Mesenchymal stem cell (in vitro differentiated cells and primary cell): Measurements from ENCODE around the gene ACBD6.

Experiments
- DNase-seq: peaks from one replicate; pipeline ENCODE4 v3.0.0-alpha.2; 2013
- H2AFZ ChIP-seq: one replicate; pipeline ENCODE4 v1.6.1; 2013; ENCODE audit warnings: low read depth, mild to moderate bottlenecking, control low read depth, inconsistent platforms, low read length, moderate library complexity
- H2AK5ac ChIP-seq: 2 replicates; pipeline ENCODE4 v1.6.1; 2013; ENCODE audit warnings: low read length, moderate library complexity, mild to moderate bottlenecking, inconsistent platforms; ENCODE audit not compliant: severe bottlenecking
- H2BK120ac ChIP-seq: one replicate; pipeline ENCODE4 v1.6.1; 2013; ENCODE audit warnings: low read depth, mild to moderate bottlenecking, inconsistent platforms, low read length, moderate library complexity
- H2BK12ac ChIP-seq, 2 experiments: one replicate each; pipeline ENCODE4 v1.6.1; 2013; ENCODE audit warnings: inconsistent platforms in 2 of 2, low read length in 2 of 2, mild to moderate bottlenecking in 2 of 2, moderate library complexity in 2 of 2, control low read depth in 1 of 2
- H2BK15ac ChIP-seq: one replicate; pipeline ENCODE4 v1.6.1; 2013; ENCODE audit warnings: mild to moderate bottlenecking, low read depth, inconsistent platforms; ENCODE audit not compliant: poor library complexity, severe bottlenecking
- H2BK5ac ChIP-seq: 2 replicates; pipeline ENCODE4 v1.6.1; 2013; ENCODE audit warnings: low read depth, mild to moderate bottlenecking, low read length, control low read depth, inconsistent platforms; ENCODE audit not compliant: poor library complexity, severe bottlenecking
- H3K14ac ChIP-seq, 2 experiments: one replicate each; pipeline ENCODE4 v1.6.1; 2013; ENCODE audit warnings: inconsistent platforms in 2 of 2, low read length in 2 of 2, control low read depth in 1 of 2, mild to moderate bottlenecking in 1 of 2, moderate library complexity in 1 of 2
- H3K18ac ChIP-seq, 2 experiments: one replicate each; pipeline ENCODE4 v1.6.1; 2013; ENCODE audit warnings: inconsistent platforms in 2 of 2, low read length in 2 of 2, control low read depth in 1 of 2, low read depth in 1 of 2, mild to moderate bottlenecking in 1 of 2
- H3K23ac ChIP-seq, 2 experiments: one replicate each; pipeline ENCODE4 v1.6.1; 2013; ENCODE audit warnings: inconsistent platforms in 2 of 2, low read length in 2 of 2, mild to moderate bottlenecking in 2 of 2, moderate library complexity in 2 of 2, control low read depth in 1 of 2
- H3K27ac ChIP-seq: 2 replicates; pipeline ENCODE4 v1.5.1; 2013; ENCODE audit warnings: mild to moderate bottlenecking, moderate library complexity, low read length, control low read depth, inconsistent platforms; ENCODE audit not compliant: poor library complexity, severe bottlenecking
- H3K27me3 ChIP-seq, 2 experiments: 2 replicates each; pipeline versions ENCODE4 v1.6.1 to v1.7.0; 2013; ENCODE audit warnings: low read length in 2 of 2, mild to moderate bottlenecking in 2 of 2, moderate library complexity in 2 of 2, control low read depth in 1 of 2, inconsistent platforms in 1 of 2; ENCODE audit not compliant: control insufficient read depth in 1 of 2, insufficient read depth in 1 of 2
- H3K36me3 ChIP-seq, 2 experiments: 2 replicates each; pipeline versions ENCODE4 v1.6.1 to v1.7.0; 2013; ENCODE audit warnings: low read length in 2 of 2, control low read depth in 1 of 2, inconsistent platforms in 1 of 2, low read depth in 1 of 2, mild to moderate bottlenecking in 1 of 2; ENCODE audit not compliant: insufficient read depth in 2 of 2, control insufficient read depth in 1 of 2
- H3K4ac ChIP-seq, 2 experiments: one replicate each; pipeline ENCODE4 v1.6.1; 2013; ENCODE audit warnings: inconsistent platforms in 2 of 2, low read length in 2 of 2, mild to moderate bottlenecking in 2 of 2, moderate library complexity in 2 of 2, control low read depth in 1 of 2, low read depth in 1 of 2
- H3K4me1 ChIP-seq: 2 replicates; pipeline ENCODE4 v1.6.1; 2013; ENCODE audit warnings: low read depth, low read length, control low read depth; ENCODE audit not compliant: control insufficient read depth, insufficient read depth
- H3K4me2 ChIP-seq: 2 replicates; pipeline ENCODE4 v1.6.1; 2013; ENCODE audit warnings: low read length, mild to moderate bottlenecking, inconsistent platforms; ENCODE audit not compliant: poor library complexity, severe bottlenecking
- H3K4me3 ChIP-seq, 2 experiments: 2 replicates each; pipeline versions ENCODE4 v1.5.1 to v1.7.0; 2013; ENCODE audit warnings: low read length in 2 of 2, mild to moderate bottlenecking in 2 of 2, control low read depth in 1 of 2, low read depth in 1 of 2; ENCODE audit not compliant: insufficient read depth in 1 of 2
- H3K79me1 ChIP-seq: replicated peaks from 2 replicates; pipeline ENCODE4 v1.6.1; 2013; ENCODE audit warnings: mild to moderate bottlenecking, control low read depth, low read length, inconsistent platforms; ENCODE audit not compliant: poor library complexity, severe bottlenecking
- H3K9ac ChIP-seq: 2 replicates; pipeline ENCODE4 v1.7.0; 2013; ENCODE audit warnings: mild to moderate bottlenecking, low read length, moderate library complexity
- H3K9me3 ChIP-seq: 2 replicates; pipeline ENCODE4 v1.7.0; 2013; ENCODE audit warnings: mild to moderate bottlenecking, low read length; ENCODE audit not compliant: control insufficient read depth
- H4K8ac ChIP-seq: one replicate; pipeline ENCODE4 v1.6.1; 2013; ENCODE audit warnings: inconsistent platforms, mild to moderate bottlenecking, low read length, moderate library complexity
- H4K91ac ChIP-seq: one replicate; pipeline ENCODE4 v1.6.1; 2013; ENCODE audit warnings: mild to moderate bottlenecking, low read length, inconsistent platforms
- WGBS: methylation state at CpG from one replicate; pipeline ENCODE4 v1.1.7; 2013; ENCODE audit warnings: mixed read lengths; 5-methylcytosine and 5-hydroxymethylcytosine counted together

The ACBD6 gene

DNA sequence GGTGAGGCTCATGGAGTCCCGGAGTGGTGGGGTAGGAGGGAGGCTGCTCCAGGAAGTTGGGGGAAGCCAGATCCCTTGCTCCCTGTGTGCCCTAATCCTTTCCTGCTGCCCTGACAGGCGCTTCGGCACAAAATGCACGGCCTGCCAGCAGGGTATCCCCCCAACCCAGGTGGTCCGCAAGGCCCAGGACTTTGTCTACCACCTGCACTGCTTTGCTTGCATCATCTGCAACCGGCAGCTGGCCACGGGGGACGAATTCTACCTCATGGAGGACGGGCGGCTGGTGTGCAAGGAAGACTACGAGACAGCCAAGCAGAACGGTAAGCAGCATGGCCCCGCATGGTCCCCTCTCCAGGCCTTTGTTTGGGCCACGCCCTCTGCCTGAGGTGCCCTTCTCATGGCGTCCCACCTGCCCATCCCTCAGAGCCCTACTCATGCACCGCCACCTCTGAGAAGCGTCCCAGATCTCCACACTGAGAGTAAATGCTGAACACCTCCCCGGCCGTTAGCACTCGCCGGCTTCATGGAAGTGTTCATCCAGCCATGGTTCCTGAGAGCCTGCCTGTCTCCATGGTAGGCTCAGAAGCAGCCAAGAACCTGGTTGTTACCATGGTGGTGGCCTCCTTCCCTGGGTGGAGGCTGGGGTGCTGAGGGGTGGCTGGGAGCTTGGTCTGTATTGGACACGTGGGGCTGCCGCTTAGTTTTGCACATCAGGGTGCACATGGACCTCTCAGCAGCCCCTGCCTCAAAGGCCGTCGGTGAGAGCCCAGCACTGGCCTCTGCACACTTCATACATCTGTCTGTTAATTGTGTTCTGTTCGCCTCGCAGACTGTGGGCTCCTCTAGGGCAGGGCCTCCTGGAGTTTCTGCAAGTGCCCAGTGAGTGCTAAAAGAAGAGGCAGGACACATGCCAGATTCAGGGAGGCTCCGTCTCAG, 235.8 kb downstream of the ACBD6 start:
- no peak for DNase-seq
- no peak overlapping the region for H3K14ac ChIP-seq
- no peak overlapping the region for H2BK15ac ChIP-seq
- H3K4me3 ChIP-seq, result no peak overlapping the region
- peaks cover 27% of the 10 kb centered on the region for H3K4me1 ChIP-seq
- no peaks in the 10 kb centered on the region for H3K79me1 ChIP-seq
- no peak overlapping the region for H3K9ac ChIP-seq
- no peak overlapping the region for H3K27ac ChIP-seq
- H3K23ac ChIP-seq, result no peak overlapping the region
- no peaks in the 10 kb centered on the region for H3K9me3 ChIP-seq
- H3K18ac ChIP-seq, result no peak overlapping the region
- H2AFZ ChIP-seq, result no peak overlapping the region
- H3K36me3 ChIP-seq, result peaks cover 0 to 2% of the 10 kb centered on the region in 2 experiments
- H2BK12ac ChIP-seq, result no peak overlapping the region
- peaks cover 4 to 44% of the 10 kb centered on the region in 2 experiments for H3K27me3 ChIP-seq
- no peak overlapping the region for H4K8ac ChIP-seq
- H3K4me2 ChIP-seq, result no peak overlapping the region
- H2BK120ac ChIP-seq, result no peak overlapping the region
- no peak overlapping the region for H2AK5ac ChIP-seq
- no peak overlapping the region for H3K4ac ChIP-seq
- no peak overlapping the region for H4K91ac ChIP-seq
- no peak overlapping the region for H2BK5ac ChIP-seq
- WGBS, result 97% methylated on average over 28 of the region's 28 CpGs

DNA sequence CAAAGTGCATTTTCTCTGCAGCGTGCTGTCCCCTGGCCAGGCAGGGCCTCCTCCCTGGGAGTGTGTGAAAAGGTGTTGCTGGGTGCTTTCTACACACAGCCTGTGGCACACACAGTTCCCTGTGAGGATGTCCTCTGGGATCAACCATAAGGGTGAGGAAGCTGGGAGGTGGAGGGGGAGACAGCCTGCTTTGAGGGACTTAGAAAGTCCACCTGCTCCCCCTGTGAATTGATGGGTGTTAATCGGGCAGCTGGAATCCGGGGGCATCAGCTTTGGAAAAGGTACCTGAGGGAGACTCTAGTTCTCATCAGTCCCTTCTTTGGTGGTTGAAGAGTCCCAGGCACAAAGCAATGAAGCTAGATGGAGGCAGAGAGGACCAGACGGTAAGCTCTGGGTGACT, 236.5 kb downstream of the ACBD6 start:
- no peak overlapping the region for H3K4me2 ChIP-seq
- no peaks in the 10 kb centered on the region for H3K79me1 ChIP-seq
- peaks cover 27% of the 10 kb centered on the region for H3K4me1 ChIP-seq
- H2AFZ ChIP-seq, result no peak overlapping the region
- H4K91ac ChIP-seq, result no peak overlapping the region
- no peak overlapping the region for H3K4ac ChIP-seq
- H3K27ac ChIP-seq, result no peak overlapping the region
- DNase-seq, result no peak
- H2BK5ac ChIP-seq, result no peak overlapping the region
- no peak overlapping the region for H2BK15ac ChIP-seq
- H3K4me3 ChIP-seq, result no peak overlapping the region
- H3K14ac ChIP-seq, result no peak overlapping the region
- no peak overlapping the region for H4K8ac ChIP-seq
- no peak overlapping the region for H3K23ac ChIP-seq
- no peak overlapping the region for H2BK12ac ChIP-seq
- peaks cover 4 to 51% of the 10 kb centered on the region in 2 experiments for H3K27me3 ChIP-seq
- no peaks in the 10 kb centered on the region for H3K9me3 ChIP-seq
- H3K36me3 ChIP-seq, result peaks cover 0 to 2% of the 10 kb centered on the region in 2 experiments
- no peak overlapping the region for H3K18ac ChIP-seq
- H2AK5ac ChIP-seq, result no peak overlapping the region
- 91% methylated on average over 4 of the region's 4 CpGs for WGBS
- H3K9ac ChIP-seq, result no peak overlapping the region
- no peak overlapping the region for H2BK120ac ChIP-seq

DNA sequence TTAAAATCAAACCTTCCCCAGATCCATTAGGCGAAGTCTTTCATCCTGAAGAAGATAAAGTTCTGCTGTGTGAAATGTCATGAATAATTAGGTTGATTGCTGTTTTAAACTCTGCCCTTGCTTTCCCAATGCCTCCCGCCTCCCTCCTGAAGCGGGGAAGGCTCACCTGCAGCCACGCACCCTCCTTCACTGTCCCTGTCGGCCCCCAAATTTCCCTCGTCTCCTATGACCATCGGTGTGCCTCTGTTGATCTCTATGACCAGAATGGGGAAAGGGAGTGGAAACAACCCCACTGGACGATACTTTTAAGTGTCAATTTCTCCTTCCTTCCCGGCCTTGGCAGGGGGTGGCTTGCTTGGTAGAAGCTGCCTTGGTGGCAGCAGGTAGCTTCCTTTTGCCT, 237.2 kb downstream of the ACBD6 start:
- Histone ChIP-seq H2AK5ac (peak overlapping the region; percentile 10), H3K14ac (no peak overlapping the region), H3K18ac (no peak overlapping the region), H2BK12ac (no peak overlapping the region), H3K4ac (no peak overlapping the region), H3K4me2 (no peak overlapping the region), H3K36me3 (peaks cover 0 to 2% of the 10 kb centered on the region in 2 experiments), H3K4me1 (peaks cover 24% of the 10 kb centered on the region), H4K8ac (no peak overlapping the region), H3K23ac (no peak overlapping the region), H2BK5ac (no peak overlapping the region), H3K9ac (no peak overlapping the region), H2AFZ (no peak overlapping the region), H3K79me1 (no peaks in the 10 kb centered on the region), H3K4me3 (no peak overlapping the region), H3K9me3 (no peaks in the 10 kb centered on the region), H3K27ac (no peak overlapping the region), H2BK120ac (no peak overlapping the region), H3K27me3 (peaks cover 4 to 58% of the 10 kb centered on the region in 2 experiments), H4K91ac (no peak overlapping the region), H2BK15ac (no peak overlapping the region)
- 89% methylated on average over 8 of the region's 9 CpGs for WGBS
- no peak for DNase-seq

DNA sequence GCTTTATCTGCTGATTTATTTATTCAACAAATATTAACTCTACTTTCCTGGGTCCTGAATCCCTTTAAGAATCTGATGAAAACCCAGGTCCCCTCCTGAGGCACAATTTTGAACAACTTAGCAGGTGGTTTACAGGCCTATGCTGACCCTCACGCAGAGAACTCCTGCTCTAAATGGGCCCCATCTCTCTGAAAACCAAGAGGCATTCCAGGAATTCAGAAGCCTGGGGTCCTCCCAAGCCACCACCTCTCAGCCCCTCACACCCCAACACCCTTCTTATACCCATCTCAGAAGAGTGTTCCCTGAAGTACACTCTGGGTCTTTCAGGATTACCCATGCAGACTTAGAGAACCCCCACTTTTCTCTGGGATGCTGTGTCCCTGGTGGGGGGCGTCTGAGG, 237.8 kb downstream of the ACBD6 start:
- Histone ChIP-seq H3K4ac (no peak overlapping the region), H2BK12ac (no peak overlapping the region), H3K9ac (no peak overlapping the region), H2AFZ (no peak overlapping the region), H2BK120ac (no peak overlapping the region), H3K4me3 (no peak overlapping the region), H2AK5ac (no peak overlapping the region), H4K8ac (no peak overlapping the region), H3K4me2 (no peak overlapping the region), H2BK15ac (no peak overlapping the region), H3K14ac (no peak overlapping the region), H3K18ac (no peak overlapping the region), H3K27ac (no peak overlapping the region), H3K36me3 (peaks cover 0 to 2% of the 10 kb centered on the region in 2 experiments), H3K9me3 (no peaks in the 10 kb centered on the region), H3K4me1 (peaks cover 25% of the 10 kb centered on the region), H3K79me1 (no peaks in the 10 kb centered on the region), H3K23ac (no peak overlapping the region), H4K91ac (no peak overlapping the region), H3K27me3 (peaks cover 10 to 64% of the 10 kb centered on the region in 2 experiments), H2BK5ac (no peak overlapping the region)
- whole genome bisulfite sequencing, result 79% methylated on average over 2 of the region's 2 CpGs
- DNase-seq, result no peak
